ENCODE data around the gene SHFL. TPM values are rescaled to one million over a fixed set of nuclear protein-coding genes. Genes with fewer than 3 reads are reported as not detected.

The SHFL gene
- total and polyA plus RNA-seq, 2 of the 4 experiments (the other 2 are of a cell fraction): 9.0 to 32.1 TPM

- intact Hi-C loops (cut with micrococcal nuclease) (no loop called here), in situ Hi-C loops (cut with MboI; ENCODE audit: low sequenced_read_pairs) (no loop called here), dilution Hi-C loops (cut with HindIII; ENCODE audit: low sequenced_read_pairs, unreplicated experiment) (no loop called here)
- DNase-seq (no peak), ATAC-seq (ENCODE audit: low read depth) (no peak)
- H2BK15ac ChIP-seq (ENCODE audit: low read depth, low read length): no peak overlapping the region
- CTCF ChIA-PET: no interaction called here
- no peak overlapping the region for H2BK5ac ChIP-seq (ENCODE audit: low read depth, low read length, poor library complexity, severe bottlenecking)
- H3K18ac ChIP-seq (ENCODE audit: low read depth, low read length): no peak overlapping the region
- TF ChIP-seq FOS (IDR thresholded peaks at IDR 0.05; ENCODE audit: low read depth, low read length): no peak
- TF ChIP-seq SMC3 (IDR thresholded peaks at IDR 0.05; ENCODE audit: low read depth, low read length): no peak
- no peak for TF ChIP-seq RFX5 (IDR thresholded peaks at IDR 0.05; ENCODE audit: low read depth, low read length)
- no peak for TF ChIP-seq CHD1 (IDR thresholded peaks at IDR 0.05; ENCODE audit: low read depth, low read length)
- TF ChIP-seq MAZ (IDR thresholded peaks at IDR 0.05; ENCODE audit: borderline replicate concordance, low read depth, low read length): no peak
- TF ChIP-seq, protein P1, sequence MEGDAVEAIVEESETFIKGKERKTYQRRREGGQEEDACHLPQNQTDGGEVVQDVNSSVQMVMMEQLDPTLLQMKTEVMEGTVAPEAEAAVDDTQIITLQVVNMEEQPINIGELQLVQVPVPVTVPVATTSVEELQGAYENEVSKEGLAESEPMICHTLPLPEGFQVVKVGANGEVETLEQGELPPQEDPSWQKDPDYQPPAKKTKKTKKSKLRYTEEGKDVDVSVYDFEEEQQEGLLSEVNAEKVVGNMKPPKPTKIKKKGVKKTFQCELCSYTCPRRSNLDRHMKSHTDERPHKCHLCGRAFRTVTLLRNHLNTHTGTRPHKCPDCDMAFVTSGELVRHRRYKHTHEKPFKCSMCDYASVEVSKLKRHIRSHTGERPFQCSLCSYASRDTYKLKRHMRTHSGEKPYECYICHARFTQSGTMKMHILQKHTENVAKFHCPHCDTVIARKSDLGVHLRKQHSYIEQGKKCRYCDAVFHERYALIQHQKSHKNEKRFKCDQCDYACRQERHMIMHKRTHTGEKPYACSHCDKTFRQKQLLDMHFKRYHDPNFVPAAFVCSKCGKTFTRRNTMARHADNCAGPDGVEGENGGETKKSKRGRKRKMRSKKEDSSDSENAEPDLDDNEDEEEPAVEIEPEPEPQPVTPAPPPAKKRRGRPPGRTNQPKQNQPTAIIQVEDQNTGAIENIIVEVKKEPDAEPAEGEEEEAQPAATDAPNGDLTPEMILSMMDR (conservative IDR thresholded peaks at IDR 0.05; ENCODE audit: low read depth, low read length): no peak
- TF ChIP-seq POLR2A (IDR thresholded peaks at IDR 0.05; ENCODE audit: low read depth, low read length): no peak
- no peak for TF ChIP-seq RAD21 (IDR thresholded peaks at IDR 0.05; ENCODE audit: low read length)
- TF ChIP-seq MXI1 (IDR thresholded peaks at IDR 0.05; ENCODE audit: borderline replicate concordance, low read depth, low read length): no peak
- TF ChIP-seq BHLHE40 (IDR thresholded peaks at IDR 0.05; ENCODE audit: low read depth, low read length): no peak
- TF ChIP-seq CEBPB (IDR thresholded peaks at IDR 0.05; ENCODE audit: low read depth, low read length): no peak
- no peak overlapping the region for H3K9ac ChIP-seq (ENCODE audit: low read depth, low read length)
- H3K27me3 ChIP-seq (ENCODE audit: control insufficient read depth, insufficient read depth, low read length): no peaks in the 10 kb centered on the region
- H3K27ac ChIP-seq (ENCODE audit: insufficient read depth, low read length): no peak overlapping the region
- no peak overlapping the region for H2BK120ac ChIP-seq (ENCODE audit: low read depth, low read length)
- no peak overlapping the region for H2AK9ac ChIP-seq (replicated peaks; ENCODE audit: low read depth, low read length, poor library complexity)
- BruUV-seq (replicated peaks): no TSS peak
- no peak overlapping the region for H4K5ac ChIP-seq (ENCODE audit: low read depth, low read length)
- no peak overlapping the region for H3K4me2 ChIP-seq (ENCODE audit: low read depth, low read length)
- H4K91ac ChIP-seq (ENCODE audit: insufficient read depth, low read depth, low read length): no peak overlapping the region
- POLR2A ChIA-PET (ENCODE audit: unreplicated experiment): no interaction called here
- no peak overlapping the region for H3K4me3 ChIP-seq (ENCODE audit: insufficient read depth, low read depth, low read length)
- 0 out of 2 replicates have a peak, but pooled peaks cover 5% of the 10 kb centered on the region for H3K9me1 ChIP-seq (ENCODE audit: insufficient read depth, low read length)
- peaks cover 0 to 5% of the 10 kb centered on the region in 2 experiments; a peak in 1 of 4 replicates for H3K79me1 ChIP-seq (ENCODE audit: low read depth in 1 of 2, low read length in 2 of 2)
- no peak overlapping the region for H2AK5ac ChIP-seq (ENCODE audit: low read depth, low read length)
- H3K14ac ChIP-seq (replicated peaks; ENCODE audit: low read depth, low read length): no peak overlapping the region
- no peak overlapping the region for H2AFZ ChIP-seq (replicated peaks; ENCODE audit: low read length, poor library complexity)
- no peak overlapping the region for H3K23ac ChIP-seq (ENCODE audit: low read depth, low read length)
- no peak overlapping the region for H2BK20ac ChIP-seq (ENCODE audit: low read depth, low read length)
- 82% methylated on average over 5 of the region's 9 CpGs; no CpG with 5 or more reads in 1 of the 2 experiments for WGBS, 2 experiments (ENCODE audit: extremely low coverage in 2 of 2, insufficient read length in 1 of 2)
- peaks cover 31% of the 10 kb centered on the region; the same call in 1 of the 2 replicates for H3K36me3 ChIP-seq (ENCODE audit: control insufficient read depth, insufficient read depth, low read length)
- no peaks in the 10 kb centered on the region for H3K9me3 ChIP-seq (ENCODE audit: control insufficient read depth, insufficient read depth, low read length)
- peaks cover 4% of the 10 kb centered on the region for H3K4me1 ChIP-seq (ENCODE audit: control insufficient read depth, insufficient read depth, low read length)
- H3K4ac ChIP-seq (ENCODE audit: low read depth, low read length): no peak overlapping the region
- no peak overlapping the region for H3K56ac ChIP-seq (ENCODE audit: extremely low read depth, insufficient read depth, low read length)
- no peak overlapping the region for H4K8ac ChIP-seq (ENCODE audit: low read depth in 2 of 2, low read length in 2 of 2)
- H4K20me1 ChIP-seq (ENCODE audit: insufficient read depth, low read length): no peaks in the 10 kb centered on the region
Observed at GRCh38 chr19:10092648-10093294, 6.7 kb downstream of the SHFL start.

Measured in IMR-90 (cell line).